ENCODE data around the gene MOB3B.

DNA sequence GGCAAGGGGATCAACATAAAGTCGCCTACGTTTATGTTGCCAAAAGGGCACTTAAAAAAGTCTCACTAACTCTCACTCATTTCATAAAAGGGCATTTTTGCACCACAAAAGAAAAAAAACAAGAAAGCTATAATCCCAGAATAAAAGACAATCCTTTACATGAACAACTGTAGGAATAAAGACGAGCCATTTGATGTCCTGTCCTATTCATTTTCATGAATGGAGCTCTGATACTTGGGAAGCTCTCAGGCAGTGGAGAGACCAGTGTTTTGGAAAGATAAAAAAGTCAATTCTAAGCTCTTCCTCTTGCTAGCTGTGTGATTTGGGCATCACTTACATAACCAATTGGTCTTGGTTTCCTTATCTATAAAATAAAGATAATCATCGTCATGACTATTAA is 137.2 kb downstream of the MOB3B start:
- TF ChIP-seq, protein P1, sequence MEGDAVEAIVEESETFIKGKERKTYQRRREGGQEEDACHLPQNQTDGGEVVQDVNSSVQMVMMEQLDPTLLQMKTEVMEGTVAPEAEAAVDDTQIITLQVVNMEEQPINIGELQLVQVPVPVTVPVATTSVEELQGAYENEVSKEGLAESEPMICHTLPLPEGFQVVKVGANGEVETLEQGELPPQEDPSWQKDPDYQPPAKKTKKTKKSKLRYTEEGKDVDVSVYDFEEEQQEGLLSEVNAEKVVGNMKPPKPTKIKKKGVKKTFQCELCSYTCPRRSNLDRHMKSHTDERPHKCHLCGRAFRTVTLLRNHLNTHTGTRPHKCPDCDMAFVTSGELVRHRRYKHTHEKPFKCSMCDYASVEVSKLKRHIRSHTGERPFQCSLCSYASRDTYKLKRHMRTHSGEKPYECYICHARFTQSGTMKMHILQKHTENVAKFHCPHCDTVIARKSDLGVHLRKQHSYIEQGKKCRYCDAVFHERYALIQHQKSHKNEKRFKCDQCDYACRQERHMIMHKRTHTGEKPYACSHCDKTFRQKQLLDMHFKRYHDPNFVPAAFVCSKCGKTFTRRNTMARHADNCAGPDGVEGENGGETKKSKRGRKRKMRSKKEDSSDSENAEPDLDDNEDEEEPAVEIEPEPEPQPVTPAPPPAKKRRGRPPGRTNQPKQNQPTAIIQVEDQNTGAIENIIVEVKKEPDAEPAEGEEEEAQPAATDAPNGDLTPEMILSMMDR (conservative IDR thresholded peaks at IDR 0.05; ENCODE audit: low read depth, low read length) = no peak
- TF ChIP-seq EZH2 (IDR thresholded peaks at IDR 0.05; ENCODE audit: borderline replicate concordance, low read depth, low read length, poor library complexity, severe bottlenecking) = no peak
